NB4 (cell line): Measurements from ENCODE around the gene RAN.

Source experiments
- CTCF ChIP-seq: IDR thresholded peaks from one replicate; pipeline ENCODE4 v1.5.1; 2012; ENCODE audit warnings: low read depth, low read length
- POLR2A ChIP-seq: IDR thresholded peaks from 2 replicates; pipeline ENCODE4 v1.6.1; 2011; ENCODE audit warnings: mild to moderate bottlenecking; ENCODE audit not compliant: insufficient read length; ENCODE audit errors: extremely low read depth
- TF ChIP-seq, protein P1 (sequence below): IDR thresholded peaks from 2 replicates; pipeline ENCODE4 v1.6.1; 2011; ENCODE audit warnings: low read depth, low read length

DNA sequence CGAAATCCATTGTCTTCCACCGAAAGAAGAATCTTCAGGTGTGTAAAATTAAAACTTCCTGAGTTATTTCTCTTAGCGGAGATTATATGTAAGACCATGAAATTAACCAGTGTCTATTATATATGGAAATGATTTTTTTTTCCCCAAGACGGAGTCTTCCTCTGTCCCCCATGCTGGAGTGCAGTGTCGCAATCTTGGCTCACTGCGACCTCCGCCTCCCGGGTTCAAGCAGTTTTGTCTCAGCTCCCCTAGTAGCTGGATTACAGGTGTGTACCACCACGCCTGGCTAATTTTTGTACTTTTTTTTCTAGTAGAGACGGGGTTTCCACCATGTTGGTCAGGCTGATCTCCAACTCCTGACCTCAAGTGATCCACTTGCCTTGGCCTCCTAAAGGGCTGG, 2.8 kb downstream of the RAN start:
- TF ChIP-seq CTCF (no peak), POLR2A (no peak)
- TF ChIP-seq, protein P1, sequence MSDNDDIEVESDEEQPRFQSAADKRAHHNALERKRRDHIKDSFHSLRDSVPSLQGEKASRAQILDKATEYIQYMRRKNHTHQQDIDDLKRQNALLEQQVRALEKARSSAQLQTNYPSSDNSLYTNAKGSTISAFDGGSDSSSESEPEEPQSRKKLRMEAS = no peak
